SIG-M5 treated with dmso at 0.1 percent for 504 hours (cell line): ENCODE data around the gene NINL.
"Not testable (repeated sequence)": the region's sequence is repeated elsewhere in the genome, so short reads cannot be mapped to it uniquely, and the experiment has no call there.

Experiments
- DNase-seq: peaks from one replicate; lab custom pipeline; 2025; ENCODE audit not compliant: unreplicated experiment; lab: John Stamatoyannopoulos, UW

NINL gene

DNA sequence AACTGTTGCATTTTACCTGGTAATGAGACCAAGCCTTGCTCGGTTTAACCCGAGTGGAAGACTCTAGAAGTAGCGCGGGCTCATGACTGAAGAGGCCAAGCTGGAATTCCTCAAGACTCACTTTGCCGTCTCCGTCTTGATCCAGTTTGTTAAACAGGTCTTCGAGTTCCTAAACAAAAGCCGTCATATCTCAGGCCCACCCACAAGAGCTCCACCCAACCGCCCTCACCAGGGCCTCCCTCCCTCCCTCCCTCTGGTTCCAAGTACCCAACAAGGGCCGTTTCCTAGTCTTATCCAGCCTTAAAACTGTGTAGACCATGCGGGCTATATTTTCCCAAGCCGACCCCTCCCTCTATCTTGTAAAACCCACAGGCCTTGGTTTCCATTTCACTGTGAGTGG is 81.4 kb downstream of the NINL start:
- no peak for DNase-seq

DNA sequence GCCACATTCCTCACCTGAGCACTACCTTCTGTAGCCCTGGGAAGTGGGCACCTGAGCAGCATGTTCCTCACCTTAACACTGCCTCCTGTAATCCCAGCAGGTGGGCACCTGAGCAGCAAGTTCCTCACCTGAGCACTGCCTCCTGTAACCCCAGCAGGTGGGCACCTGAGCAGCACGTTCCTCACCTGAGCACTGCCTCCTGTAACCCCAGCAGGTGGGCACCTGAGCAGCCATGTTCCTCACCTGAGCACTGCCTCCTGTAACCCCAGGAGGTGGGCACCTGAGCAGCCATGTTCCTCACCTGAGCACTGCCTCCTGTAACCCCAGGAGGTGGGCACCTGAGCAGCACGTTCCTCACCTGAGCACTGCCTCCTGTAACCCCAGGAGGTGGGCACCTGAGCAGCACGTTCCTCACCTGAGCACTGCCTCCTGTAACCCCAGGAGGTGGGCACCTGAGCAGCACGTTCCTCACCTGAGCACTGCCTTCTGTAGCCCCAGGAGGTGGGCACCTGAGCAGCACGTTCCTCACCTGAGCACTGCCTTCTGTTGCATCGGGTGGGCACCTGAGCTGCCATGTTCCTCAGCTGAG is 82.2 kb downstream of the NINL start:
- DNase-seq: not testable (repeated sequence)

DNA sequence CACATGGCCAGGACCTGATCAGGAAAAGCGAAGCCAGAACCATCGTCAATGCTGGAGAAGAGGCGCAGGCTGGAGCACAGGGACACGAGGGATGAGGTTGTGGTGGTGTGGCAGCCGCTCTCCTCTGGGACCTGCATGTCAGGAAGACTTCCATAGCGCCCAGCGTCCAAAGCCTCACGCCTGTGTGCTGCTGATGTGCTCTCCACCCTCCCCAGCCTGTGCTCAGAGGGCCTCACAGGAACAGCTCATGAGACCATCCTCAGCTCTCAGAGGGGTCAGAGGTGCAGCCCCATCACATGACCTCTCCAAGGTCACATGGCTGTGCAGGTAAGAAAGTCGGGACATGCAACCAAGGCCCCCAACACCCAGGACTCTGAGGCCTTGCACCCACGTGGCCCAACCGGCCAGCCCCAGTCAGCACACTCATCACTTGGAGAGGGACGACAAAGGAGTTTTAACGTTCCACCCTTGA is 84.4 kb downstream of the NINL start:
- no peak for DNase-seq

DNA sequence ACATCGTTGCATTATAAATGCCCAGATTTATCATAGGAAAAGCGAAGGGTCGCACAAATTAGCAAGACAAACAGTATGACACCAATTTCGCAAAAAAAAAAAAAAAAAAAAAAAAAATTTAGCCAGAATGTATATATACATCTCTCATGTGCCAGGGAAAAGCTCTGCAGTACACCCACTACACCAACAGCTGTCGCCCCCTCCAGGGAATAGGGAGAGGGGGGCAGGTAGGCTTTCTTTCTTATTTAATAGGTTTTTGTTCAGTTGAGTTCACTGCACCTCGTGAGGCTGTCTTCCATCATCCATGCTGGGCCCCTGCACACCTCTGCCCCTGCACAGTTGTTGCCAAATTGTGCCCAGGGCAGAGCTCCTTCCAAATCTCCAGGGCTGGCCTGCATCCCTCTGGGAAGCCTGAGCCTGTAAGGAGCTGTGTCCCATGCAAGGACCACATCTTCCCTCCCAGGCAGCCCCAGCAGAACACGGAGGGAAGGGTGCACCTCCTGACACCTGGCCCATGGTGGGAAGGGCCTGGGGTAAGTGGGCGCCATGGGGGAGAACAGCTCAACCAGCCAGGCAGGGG is 85.4 kb downstream of the NINL start:
- no peak for DNase-seq

DNA sequence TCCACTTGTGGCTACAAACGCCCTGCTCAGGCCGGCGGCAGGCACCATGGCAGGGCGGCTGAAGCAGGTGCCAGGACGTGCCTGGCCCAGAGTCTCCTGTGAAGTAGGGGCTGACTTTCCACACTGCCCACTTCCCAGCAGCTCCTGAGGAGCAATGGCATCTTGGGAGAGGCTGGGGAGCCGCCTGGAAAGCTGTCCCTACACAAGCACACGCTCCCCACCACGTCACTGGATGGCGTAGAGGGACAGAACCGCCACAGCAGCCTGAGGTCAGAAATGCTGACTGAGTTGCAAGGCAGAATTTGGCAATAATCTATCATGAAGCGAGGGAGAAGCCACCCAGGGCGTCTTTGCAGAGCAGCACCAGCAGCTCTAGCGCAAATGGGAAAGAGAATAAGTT is 86.3 kb downstream of the NINL start:
- no peak for DNase-seq

DNA sequence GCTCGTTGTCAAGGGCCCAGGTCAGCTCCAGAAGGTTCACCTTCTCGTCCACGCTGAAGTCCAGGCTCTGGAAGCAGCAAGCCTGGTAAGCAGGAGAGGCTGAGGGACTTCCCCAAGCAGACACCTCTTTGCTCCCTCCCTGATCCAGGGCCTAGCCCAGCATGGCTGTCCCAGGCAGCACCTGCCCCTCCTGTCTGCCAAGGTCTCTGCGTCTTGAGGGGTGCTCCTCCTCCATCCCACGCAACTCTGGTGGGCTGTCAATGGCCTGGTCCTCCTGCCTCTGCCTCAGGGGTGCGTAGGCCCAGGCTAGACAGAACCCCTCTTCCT is 87.1 kb downstream of the NINL start:
- no peak for DNase-seq

DNA sequence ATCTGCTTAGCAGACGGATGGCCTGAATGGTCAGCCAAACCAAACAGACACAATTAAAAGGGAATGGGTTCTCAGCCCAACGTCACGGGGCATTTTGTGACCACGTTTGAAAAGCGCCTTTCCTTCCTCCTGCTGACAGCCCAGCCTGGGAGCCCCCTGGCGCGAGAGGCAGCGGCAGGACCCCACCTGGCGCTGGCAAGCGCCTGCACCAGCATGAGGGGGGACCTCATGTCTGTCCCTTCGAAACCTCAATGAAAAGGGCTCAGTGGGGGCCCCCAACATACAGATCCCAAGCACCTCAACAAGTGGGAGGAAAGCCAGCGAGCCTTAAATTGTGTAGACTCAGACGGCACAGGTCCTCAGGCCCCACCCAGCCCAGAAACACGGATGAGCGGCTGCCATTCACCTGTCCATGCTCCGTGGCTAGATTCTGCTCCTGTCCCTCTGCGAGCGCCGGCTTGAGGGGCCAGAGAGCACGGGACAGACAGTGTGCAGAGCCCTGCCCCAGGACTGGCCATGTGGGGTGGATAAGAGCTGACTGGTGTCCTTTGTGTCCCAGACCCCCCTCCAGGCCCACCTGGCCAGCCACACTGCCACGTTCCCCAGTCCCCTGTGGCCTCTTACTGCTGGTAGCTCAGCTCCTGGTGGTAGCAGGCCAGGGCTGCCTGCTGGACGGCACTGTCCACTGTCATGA is 87.6 kb downstream of the NINL start:
- no peak for DNase-seq

DNA sequence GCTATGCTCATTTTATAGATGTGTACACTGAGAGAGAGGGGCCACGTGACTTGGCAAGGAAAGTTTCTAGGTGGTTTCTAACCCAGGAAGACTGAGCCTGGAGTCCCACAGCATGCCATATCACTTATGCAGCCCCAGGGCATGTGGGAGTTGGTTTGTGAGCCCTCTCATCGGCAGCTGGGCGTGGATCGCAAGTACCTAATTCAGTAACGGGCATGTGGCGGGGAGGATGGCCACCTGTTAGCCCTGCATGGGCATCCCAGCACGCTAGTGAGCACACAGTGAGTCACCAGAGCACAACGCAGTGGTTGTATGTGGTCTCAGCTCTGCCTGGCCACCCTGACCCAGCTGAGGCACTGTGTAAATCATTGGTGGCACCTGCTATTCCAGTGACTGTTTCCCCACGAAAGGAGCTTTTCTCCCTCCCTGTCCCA is 88.3 kb downstream of the NINL start:
- DNase-seq: no peak

DNA sequence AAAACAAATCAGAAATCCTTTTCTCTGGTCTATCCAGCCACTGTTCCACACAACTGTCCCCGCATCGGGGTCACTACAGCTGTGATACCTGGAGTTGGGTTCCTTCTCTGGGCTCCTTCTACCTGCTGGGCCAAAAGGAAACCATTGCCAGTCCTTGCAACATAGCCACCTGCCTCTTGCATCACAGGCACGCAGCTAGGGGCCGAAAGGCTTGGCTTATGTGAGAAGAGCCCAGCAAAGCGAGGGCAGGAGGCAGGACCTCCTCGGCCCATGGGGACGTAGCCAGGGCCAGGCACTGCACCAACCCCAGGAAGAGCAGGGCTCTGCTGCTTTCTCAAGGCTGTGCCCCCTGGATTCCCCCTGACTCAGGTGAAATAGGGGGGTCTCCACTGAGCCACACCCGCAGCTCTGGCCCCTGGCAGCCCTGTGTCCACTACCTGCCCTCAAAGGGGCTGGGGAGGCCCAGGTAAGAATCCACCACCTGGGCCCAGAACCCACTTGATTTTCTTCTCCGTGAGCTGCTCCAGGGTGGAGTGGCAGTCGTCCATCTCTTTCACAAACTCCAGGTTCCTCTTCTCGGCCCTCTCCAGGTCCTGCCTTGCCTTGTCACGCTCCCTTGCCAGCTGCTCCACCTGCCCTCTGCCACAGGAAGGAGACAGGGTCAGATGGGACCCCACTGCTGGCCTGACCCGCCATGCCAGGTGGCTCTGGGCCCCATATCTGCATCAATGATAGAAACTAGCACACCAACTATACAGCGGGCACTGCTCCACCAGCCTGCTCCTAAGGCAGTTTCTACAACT is 89.0 kb downstream of the NINL start:
- DNase-seq: no peak

DNA sequence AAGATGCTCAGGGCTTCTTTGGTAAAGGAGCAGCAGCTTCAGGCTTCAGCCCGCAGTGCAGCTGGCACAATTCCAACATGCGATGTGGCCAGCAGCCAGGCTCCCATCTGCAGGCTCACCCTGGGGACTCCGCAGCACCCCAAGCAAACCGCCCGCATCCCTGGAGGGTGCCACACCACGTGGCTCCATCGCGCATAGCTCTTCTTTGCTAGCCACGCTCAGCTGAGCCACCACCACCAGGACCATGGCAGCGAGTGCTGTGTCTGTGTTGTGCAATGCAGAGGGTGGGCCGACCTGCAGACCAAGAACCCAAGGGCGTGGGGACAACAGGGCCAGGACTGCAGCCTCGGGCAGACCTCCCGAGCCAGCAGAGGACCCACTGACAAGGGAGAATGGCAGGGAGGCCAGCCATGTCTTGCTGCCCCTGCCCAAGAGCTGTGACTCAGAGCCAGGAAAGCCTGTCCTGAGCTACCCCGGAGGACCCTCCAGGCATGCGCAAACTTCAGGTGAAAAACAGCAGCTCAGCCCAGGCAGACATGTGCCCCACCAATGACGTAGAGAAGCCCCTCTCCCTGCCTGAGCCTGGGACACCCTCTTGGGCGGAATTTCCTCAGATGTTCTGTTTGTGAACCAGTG is 90.0 kb downstream of the NINL start:
- no peak for DNase-seq

DNA sequence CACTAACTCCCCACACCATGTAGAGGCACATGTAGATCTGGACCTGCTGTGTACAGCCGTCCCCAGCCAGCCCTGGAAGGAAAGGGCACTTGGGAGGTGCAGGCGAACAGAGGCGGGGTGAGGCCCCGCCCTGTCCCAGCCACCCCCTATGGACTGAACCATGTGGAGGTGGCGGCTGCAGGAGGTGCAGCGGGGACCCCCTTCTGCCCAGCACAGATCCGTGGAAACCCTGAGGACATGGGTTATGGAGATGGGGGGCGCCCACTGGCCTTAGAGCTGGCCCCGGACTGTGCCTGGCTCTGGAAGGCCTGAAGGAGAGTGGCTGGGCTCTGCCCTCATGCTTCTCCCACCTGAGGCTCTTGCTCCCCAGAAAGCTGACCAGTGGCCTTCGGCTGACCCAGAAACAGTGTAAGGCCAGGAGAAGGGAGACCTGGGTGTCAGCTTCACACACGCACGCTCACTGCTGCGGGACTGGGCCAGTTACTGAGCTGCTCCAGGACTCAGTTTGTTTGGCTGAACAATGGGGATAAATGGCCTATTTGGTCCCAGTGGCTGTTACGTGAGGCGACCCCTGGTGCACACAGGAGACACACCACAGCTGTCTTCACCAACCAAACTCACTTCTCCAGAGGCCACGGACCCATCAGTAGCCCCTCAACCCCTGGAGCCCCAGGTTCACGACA is 90.7 kb downstream of the NINL start:
- DNase-seq: no peak

DNA sequence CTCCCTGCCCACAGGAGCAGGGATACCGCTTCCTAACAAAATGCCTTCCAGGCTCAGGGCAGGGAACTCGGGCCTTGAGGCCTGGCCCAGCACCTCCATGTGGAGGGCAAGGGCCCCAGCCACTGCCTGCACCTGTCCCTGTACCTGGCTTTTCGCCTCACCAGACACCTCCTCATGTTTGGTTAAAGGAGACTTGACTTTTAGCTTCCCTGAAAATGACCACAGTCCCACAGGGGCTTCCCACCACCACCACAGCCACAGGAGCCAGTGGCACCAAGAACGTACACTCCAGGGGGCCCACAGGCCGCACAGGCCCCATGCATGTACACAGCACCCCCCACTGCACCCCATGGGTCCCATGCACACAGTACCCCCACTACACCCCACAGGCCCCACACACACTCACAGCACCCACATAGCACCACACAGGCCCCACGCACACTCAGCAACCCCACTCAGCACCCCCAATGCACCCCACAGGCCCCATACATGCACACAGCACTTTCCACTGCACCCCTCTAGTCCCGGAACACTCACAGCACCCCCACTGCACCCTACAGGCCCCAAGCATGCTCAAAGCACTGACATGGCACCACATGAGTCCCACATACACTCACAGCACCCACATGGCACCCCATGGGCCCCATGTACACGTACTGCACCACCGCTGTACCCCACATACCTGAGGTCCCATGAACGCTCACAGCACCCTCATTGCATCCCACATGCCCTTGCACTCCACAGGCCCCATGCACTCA is 91.4 kb downstream of the NINL start:
- DNase-seq: no peak

DNA sequence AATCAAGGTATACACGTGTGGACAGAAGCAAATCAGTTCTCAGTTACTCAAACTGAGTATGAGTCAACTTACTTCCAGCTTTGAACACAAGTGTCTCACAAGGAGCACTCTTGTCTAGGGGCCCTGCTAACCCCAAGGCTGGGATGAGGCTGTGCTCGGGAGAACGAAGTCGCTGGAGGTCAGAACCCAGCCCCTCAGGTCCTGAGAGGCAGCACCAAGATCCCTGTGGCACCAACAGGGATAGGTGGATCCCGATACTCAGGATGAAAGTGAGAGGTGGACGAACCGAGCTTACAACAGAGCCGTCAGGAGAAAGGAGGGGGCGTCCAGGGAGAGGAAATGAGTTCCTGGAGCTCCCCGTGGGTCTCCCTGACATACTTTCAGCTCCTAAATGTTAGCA is 92.2 kb downstream of the NINL start:
- DNase-seq: no peak

DNA sequence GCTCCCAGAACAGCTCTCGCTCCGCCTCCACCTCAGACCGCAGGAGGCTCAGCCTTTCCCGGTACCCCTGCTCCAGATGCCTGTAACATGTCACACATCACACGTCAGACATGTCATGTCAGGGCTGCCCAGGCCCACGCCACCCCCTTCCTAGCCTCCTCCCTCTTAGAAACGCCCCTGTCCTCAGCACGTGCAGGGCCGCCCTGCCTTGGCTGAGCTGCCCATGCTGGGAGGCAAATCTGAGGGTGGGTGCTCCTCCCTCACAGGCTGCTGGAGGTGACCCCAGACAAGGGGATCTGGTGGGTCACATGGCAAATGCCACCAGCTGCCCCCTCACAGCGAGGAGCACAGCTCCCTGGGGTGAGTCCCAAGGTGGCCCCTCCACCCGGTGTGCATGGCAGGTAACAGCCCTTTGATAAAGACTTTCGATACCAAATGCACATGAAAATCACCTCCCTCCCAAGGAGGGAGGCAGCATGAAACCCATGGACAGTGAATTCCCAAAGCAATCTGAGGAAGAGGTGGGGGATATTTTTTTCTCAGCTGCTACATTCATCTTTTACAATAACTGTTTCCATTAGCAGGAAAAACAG is 93.8 kb downstream of the NINL start:
- DNase-seq: no peak

DNA sequence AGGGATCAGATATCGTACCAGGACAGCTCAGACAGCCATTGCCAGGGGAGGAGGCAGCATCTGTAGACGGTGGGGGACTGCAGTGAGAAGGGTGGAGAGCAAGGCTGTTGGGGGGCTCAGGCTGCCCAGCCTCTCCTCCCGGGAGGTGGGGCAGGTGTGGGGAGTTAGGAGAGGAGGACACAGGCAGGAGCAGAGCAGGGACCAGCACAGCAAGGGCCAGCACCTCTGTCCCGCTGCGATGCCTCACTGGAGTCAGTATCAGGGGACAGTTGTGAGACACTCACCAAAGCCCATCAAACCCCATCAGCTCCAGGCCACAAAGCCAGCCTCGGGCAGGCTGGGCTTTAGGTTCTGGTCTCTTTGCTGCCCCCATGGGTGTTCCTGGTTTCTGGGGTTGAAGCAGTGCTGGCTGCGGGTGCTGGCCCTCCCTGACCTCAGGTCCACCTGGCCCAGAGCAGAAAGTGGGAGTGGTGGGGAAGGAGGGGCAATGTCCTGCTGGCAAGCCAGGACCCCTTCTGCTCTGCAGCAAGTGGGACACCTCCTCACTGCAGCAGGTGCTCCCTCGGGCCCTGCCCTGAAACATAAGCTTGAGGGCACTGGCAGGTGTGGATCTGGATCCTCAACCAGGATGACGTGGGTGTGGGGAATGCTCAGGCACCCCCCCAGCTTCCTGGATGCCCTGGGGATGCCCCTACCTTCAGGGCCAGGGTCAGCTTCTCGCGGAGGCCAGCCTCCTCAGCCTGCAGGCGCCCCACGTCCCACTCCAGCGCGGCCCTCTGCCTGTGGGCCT is 94.5 kb downstream of the NINL start:
- DNase-seq: no peak

DNA sequence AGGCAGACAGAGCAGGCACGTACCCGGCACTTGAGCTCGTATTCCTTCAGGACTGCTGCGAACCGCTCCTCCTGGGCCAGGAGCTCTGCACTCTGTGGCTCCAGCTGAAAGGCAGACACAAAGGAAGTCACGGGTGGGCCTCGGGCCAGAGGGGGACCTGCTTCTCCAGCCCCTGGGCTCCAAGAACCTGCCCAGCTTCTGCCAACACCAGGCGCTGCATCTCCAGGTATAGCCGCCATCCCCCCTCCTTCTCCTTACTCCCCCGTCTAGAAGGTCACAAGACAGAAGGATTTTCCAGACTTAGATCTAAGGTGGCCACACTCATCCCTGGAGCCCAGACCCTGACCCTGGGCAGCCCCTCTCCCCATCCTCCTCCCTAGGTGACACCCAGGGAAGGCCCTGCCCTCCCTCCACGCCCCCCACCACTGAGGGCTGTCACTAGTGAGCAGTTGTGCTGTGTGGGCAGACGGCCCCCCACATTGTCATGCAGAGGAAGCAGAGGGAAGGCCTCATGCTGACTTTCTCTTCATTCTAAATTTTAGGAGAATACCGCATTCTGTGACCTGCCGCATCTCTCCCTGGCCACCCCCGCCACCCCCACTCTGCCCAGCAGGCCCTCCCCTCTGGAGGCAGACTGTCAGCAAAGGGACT is 96.0 kb downstream of the NINL start:
- no peak for DNase-seq

DNA sequence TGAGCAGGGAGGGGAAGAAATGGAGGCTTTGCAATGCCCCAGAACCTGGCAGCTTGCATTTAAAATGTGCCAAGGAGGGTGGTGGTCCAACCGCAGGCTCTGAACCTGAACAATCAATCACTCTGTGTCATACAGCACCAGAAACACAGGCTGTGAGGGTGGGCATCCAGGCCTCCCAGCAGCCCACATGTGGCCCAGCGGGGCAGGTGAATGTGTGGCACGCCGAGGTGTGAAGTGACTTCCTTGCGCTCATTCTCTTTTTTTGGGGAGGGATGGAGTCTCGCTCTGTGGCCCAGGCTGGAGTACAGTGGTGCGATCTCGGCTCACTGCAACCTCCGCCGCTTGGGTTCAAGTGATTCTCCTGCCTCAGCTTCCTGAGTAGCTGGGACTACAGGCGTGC is 97.4 kb downstream of the NINL start:
- DNase-seq: no peak

DNA sequence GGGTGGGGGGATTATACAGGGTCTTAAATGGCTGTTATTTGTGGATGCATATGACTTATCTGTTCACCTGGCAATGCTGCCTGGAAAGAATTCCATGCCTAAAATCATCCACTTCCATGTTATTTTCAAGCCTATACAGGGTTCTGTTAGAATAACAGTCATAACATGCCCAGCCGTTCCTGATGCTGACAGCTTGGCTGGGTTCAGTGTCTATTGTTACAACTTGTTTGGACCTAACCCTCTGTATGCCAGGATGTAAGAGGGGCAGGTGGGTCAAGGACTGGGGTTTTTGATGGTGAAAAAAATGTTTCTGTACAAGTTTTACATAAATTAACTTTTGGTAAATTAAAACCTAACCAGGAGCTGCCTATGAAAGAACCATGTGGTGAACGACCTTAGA is 98.0 kb downstream of the NINL start:
- no peak for DNase-seq

DNA sequence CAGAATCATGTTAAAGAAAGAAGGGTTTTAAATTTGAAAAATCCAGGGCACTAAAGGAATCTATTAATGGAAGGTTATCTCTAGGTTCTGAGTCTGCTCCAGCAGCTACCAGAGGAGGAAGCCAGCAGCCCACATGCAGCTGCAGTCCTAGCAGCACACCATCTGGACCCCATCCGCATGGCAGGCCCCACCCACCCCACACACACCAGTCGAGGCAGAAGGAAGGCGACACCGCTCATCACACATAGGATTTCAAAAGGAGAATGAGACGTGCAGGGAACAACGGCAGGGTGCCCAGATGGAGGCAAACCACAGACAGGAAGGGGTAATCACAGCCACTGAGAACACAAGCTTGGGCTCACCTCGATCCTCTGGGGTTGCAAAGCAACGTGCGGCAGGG is 99.0 kb downstream of the NINL start:
- no peak for DNase-seq
